Anterior cingulate cortex (tissue), 58 donors: ENCODE data around the gene FAIM2.

Source experiments
- DNase-seq, 58 donors: peaks; one replicate each; lab custom pipeline; 2025; lab: John Stamatoyannopoulos, UW

FAIM2 gene

DNA sequence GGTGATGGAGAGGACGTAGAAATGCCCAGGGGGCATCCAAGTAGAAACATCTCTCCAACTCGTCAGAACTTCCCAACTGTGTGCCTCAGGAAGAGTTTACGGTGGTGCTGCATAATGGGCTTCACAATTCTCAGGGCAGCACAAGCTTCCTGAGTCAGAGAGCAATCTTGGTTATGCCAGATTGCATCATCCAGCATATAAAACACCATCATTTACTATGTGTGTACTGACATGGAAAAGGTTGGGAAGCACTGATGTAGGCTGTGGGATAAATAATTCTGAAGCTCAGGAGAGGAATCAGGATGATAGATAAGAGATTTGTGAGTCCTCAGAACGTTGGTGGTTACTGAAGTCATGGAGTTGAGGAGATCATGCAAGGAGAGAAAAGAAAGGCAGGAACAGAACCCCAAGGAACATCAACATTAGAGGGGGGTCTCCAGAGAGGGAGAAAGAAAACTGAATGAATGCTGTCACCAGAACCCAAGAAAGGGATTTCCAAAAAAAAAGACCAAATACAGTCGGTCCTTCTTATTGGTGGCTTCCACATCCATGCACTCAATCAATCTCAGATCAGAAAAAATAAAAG lies 70.8 kb downstream of the FAIM2 start:
- DNase-seq, result no peak

GRCh38 chr12:49831717-49832116 lies 72.0 kb downstream of the FAIM2 start:
- no peak for DNase-seq

DNA sequence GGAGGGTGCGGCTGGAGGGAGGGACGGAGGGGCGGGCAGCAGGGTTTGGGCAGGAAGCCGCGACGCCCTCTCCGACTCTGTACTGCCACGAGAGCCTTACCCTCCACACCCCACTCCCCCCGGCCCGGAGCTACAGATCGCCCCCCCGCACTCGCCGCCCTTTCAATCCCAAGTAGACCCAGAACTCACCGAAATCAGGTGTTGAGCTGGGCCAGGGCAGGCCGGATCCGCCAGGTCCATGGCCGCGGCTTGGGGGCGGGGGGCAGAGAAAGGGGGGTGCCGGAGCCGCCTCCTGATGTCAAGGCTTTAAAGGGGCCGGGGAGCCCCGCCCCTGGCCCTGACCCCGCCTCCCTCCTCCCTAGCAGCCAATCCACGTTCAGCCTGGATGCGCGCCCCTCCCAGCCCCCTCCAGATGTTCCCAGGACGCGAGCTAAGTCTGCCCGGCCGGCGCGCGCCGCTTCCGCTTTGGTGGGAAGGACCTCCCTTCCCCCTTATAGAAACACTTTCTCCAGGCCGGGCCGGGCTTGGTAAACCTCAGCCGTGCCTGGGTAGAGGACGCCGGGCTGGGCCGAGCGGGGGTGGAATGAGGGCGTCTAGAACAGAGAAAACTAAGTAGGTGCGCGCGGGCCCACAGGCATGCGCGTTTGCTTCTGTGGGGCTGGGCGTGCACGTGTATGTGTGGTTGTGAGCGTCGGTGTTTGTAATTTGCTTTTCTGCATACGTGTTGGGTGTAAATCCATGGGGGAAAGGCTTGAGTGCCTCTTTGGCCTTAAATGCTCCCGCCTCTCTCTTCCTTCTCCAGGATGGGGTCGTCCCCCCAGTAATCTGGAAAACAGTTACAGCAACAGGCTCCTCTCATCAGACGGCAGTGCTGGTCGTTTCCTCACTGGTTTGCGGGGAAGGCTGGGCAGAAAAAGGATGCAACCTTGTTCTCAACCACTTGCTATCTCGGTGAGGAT lies 75.3 kb downstream of the FAIM2 start, which contains the start of gene NCKAP5L:
Gene NCKAP5L (minus strand): TSS at position 281 of the 959 bp plus-strand sequence. CDS start 24,369 bp downstream, outside the sequence.
- DNase-seq, result peak; percentile 65 to 96 (median 90)

DNA sequence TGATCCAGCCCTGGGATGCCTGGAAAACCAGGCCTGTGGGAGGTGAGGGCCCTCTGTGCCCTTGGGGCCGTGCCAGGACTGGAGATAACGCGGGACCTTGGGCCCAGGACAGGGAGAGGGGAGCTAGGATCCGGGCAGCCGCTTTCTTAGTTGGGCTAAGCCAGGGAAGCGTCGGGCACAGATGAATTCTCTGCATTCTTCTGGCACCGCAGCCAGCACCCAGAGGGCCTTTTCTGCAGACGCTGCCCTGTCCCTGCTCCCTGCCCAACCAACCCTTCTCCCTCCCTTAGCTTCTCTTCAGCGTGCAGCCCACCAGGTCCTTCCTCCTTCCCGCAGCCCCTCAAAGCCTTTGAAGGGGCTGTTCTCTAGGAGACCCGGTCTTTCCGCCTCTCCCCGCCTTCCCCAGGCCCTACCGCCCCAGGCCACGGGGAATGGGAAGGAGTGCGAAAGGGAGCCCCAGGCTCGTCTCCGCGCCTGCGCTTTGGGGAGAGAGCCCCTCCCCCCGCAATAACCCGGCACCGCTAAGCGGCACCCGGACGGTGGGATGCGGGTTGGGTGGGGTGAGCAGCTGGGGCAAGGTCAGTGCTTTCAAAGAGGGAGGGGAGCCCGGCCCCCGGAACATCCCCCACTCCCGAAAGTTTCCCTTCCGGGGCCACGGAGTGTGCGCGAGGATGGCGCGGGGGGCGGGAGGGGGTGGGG lies 76.2 kb downstream of the FAIM2 start:
- DNase-seq, result peak in 54 of 58 donors; percentile 9 to 83 (median 61)

DNA sequence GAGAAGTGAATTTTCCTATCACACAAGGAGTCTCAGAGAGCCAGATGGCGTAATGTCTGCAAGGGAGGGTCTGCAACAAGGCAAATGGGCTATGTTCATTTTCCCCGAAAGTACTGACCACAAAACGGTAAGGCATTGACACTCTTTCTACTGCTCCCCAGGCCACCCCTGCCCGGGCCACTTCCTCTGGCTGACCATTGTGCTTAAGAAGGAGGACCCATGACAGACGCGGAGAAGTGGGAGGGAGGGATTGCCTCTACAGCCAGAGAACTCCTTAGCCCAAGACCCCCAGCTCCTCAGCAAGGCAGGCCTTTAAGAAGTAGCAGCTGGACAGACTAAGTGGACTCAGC lies 76.7 kb downstream of the FAIM2 start:
- peak in 2 of 58 donors; percentile 30 to 45 for DNase-seq

DNA sequence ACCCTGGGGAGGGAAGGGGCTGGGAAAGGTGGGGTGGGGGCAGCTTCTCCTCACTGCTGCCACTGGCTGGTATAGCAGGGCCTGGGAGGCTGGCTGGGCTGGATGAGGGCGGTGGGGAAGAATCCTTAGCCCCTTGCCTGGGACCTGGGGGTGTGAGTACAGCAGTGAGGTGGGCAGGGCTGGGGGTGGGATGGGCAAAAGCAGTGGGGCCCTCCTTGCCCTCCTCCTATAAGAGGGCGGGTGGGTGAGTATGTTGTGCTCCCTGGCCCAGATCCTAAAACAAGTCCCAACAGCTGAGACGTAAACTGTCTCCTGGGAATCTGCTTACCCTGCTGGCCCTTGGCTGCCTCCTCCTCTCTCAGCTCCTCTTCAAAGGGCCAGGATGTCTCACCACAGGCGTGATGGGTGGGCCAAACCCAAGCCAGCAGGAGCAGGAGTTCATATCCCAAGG lies 77.7 kb downstream of the FAIM2 start:
- DNase-seq, result no peak

DNA sequence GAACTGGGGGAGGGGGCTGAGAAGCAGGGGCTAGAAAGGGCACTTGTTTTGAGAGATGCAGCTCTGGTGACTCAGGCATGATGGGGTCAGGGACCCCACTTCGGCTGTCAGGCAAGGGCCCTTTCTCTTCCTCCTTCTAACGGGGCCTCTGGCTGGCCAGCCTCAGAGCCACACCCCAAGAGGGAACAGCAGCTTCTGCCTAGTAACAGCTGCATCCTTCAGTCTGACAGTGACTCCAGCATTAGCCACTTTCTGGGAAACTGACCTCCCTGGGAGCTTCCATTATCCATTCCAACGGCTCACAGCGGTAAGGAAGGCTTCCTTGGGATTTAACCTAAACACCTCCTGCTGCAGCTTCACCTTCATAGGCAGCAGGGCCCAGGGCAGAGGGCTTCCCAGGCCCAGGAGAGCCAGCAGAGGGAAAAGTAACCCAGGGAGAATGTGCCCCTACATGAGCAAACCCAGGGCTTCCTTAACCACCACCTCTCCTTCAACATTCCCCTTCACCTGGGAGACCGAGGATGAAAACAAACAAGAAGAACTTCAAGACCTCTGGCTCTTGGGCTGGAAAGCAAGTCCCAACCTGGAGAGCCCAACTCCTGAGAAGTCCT lies 78.2 kb downstream of the FAIM2 start:
- DNase-seq, result peak in 7 of 58 donors; percentile 5 to 30 (median 18)

DNA sequence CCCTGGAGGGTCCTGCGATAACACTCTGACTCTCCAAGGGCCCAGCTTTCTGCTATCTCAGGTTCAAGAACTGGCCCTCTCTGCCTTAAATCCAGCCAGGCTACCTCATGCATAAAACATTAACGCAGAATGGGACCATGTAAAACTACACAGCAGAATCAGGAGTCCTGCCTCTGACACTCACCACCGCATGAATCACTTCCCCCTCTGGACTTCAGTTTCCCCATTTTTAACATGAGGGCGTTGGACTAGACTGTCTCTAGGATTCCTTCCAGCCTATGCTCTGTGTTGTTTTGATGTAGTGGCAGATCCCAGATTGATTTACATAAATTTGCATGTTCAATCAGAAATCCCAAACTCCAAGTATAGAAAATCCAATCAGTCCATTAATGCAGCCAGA lies 78.8 kb downstream of the FAIM2 start:
- DNase-seq, result peak in 6 of 58 donors; percentile 4 to 57 (median 30)

GRCh38 chr12:49824416-49824815 lies 79.3 kb downstream of the FAIM2 start:
- DNase-seq, result no peak

GRCh38 chr12:49823951-49824350 lies 79.7 kb downstream of the FAIM2 start:
- no peak for DNase-seq

DNA sequence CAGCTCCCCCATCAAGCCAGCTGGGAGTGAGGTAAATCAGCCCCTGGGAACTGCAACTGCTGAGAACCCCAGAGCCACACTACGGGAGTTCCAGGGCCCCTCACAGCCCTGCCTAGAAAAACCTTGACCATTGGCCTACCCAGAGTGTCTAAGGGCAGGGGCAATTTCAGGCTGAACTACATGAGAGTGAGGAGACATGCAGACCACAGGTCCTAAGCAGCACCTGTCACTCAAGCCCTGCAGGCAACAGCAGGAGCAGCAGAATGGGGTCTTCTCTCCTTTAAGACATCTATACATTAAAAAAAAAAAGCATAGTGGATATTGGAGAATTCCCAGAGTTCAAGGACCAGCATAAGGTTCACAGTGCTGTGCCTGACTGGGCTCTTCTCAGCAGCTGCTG lies 80.3 kb downstream of the FAIM2 start:
- DNase-seq, result no peak

GRCh38 chr12:49821373-49822287 lies 82.1 kb downstream of the FAIM2 start:
- DNase-seq, result peak in 10 of 58 donors; percentile 6 to 36 (median 24)

DNA sequence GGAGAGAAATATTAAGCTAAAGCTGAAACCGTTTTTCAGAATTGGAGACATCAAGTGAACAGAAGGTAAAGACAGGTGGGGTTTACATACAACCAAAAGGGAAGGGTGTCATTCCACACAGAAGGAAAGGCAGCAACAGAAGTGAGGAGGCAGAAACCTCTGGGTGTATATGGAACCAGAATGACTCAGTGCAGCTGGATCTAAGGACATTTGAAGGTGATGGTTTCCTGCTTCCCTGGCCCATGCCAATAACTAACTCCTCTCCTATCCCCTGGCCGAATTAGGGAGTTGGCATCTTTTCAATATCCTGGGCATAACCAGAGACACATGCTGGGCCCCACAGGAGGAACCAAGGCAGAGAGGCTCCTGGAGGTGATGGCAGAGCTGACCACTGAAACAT lies 83.9 kb downstream of the FAIM2 start:
- no peak for DNase-seq

DNA sequence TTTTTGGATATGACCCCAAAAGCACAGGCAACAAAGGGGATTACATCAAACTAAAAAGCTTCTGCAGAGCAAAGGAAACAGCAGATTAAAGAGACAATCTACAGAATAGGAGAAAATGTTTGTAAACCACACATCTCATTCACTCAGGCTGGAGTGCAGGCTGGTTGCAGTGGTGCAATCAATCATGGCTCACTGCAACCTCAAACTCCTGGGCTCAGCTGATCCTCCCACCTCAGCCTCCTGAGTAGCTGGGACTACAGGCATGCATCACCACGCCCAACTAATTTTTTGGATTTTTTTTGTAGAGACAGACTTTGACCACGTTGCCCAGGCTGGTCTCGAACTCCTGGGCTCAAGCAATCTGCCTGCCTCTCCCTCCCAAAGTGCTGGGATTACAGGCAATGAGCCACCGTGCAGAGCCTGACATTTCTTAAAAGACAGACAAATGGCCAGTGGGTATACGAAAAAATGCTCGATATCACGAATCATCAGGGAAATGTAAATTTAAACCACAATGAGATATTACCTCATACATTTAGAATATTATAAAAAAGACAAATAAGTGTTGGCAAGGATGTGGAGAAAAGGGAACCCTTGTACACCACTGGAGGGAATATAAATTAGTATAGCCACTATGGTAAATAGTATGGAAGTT lies 85.3 kb downstream of the FAIM2 start:
- DNase-seq, result no peak
